Erythroblast (primary cell): Measurements from ENCODE around the gene TCF12.

Experiments
- GATA1 ChIP-seq: IDR thresholded peaks from 2 replicates; pipeline ENCODE4 v1.6.1; 2011; ENCODE audit warnings: low read depth, mild to moderate bottlenecking, control low read depth, low read length, moderate library complexity
- POLR2A ChIP-seq: IDR thresholded peaks from 2 replicates; pipeline ENCODE4 v1.6.1; 2011; ENCODE audit warnings: mild to moderate bottlenecking, low read length

- TF ChIP-seq POLR2A (no peak), GATA1 (no peak)
Observed at GRCh38 chr15:57012556-57012955, 94.1 kb downstream of the TCF12 start.
